ENCODE measurements around the gene RFNG.

- TF ChIP-seq KAT2B (IDR thresholded peaks at IDR 0.05; ENCODE audit: borderline replicate concordance, low read depth, low read length) (no peak), MAX (IDR thresholded peaks at IDR 0.05) (peak; percentile 36; the same call in 1 of the 2 replicates), TEAD2 (CRISPR knock-in tag; IDR thresholded peaks at IDR 0.05) (no peak), ZNF678 (CRISPR knock-in tag; IDR thresholded peaks at IDR 0.05) (no peak), TCF7 (IDR thresholded peaks at IDR 0.05; ENCODE audit: low read depth) (no peak)
These were observed 11.8 kb downstream of the RFNG start for GRCh38 chr17:82039695-82040299.
